ENCODE measurements around the gene IL18. TPM values are rescaled to one million over a fixed set of nuclear protein-coding genes. Genes with fewer than 3 reads are reported as not detected.

Gene IL18
- total and polyA plus RNA-seq, 2 donors from 2014 or later, result 25.2 to 37.4 TPM

- Histone ChIP-seq H3K4me1 (ENCODE audit: control insufficient read depth in 2 of 3, insufficient read depth in 2 of 3, low read depth in 1 of 3, low read length in 3 of 3) (peaks cover 0 to 5% (median 0%) of the 10 kb centered on the region in 3 donors), H3K27ac (ENCODE audit: low read depth in 2 of 2, low read length in 2 of 2) (no peak overlapping the region), H3K27me3 (ENCODE audit: control insufficient read depth, insufficient read depth, low read length) (no peaks in the 10 kb centered on the region), H3K4me3 (ENCODE audit: low read length in 3 of 3) (no peak overlapping the region), H3K9ac (ENCODE audit: low read length in 3 of 3) (no peak overlapping the region), H3K36me3 (ENCODE audit: control insufficient read depth in 2 of 3, insufficient read depth in 3 of 3, low read length in 3 of 3) (no peaks in the 10 kb centered on the region), H3K9me3 (ENCODE audit: control insufficient read depth in 2 of 3, insufficient read depth in 1 of 3, low read length in 3 of 3) (no peaks in the 10 kb centered on the region)
- no peak for DNase-seq
- intact Hi-C loops (cut with DNase I), result no loop called here
- FAIRE-seq, result no peak
- TF ChIP-seq CTCF (IDR thresholded peaks at IDR 0.05; ENCODE audit: borderline replicate concordance, extremely low read depth, insufficient read depth), result no peak
Observed at GRCh38 chr11:112178428-112178827, 14.5 kb upstream of the IL18 start.

- Histone ChIP-seq H3K27ac (ENCODE audit: low read depth in 2 of 2, low read length in 2 of 2) (no peak overlapping the region), H3K4me3 (ENCODE audit: low read length in 3 of 3) (no peak overlapping the region), H3K9ac (ENCODE audit: low read length in 3 of 3) (no peak overlapping the region), H3K9me3 (ENCODE audit: control insufficient read depth in 2 of 3, insufficient read depth in 1 of 3, low read length in 3 of 3) (no peaks in the 10 kb centered on the region), H3K27me3 (ENCODE audit: control insufficient read depth, insufficient read depth, low read length) (no peaks in the 10 kb centered on the region), H3K36me3 (ENCODE audit: control insufficient read depth in 2 of 3, insufficient read depth in 3 of 3, low read length in 3 of 3) (no peaks in the 10 kb centered on the region), H3K4me1 (ENCODE audit: control insufficient read depth in 2 of 3, insufficient read depth in 2 of 3, low read depth in 1 of 3, low read length in 3 of 3) (peaks cover 0 to 5% (median 0%) of the 10 kb centered on the region in 3 donors)
- TF ChIP-seq CTCF (IDR thresholded peaks at IDR 0.05; ENCODE audit: borderline replicate concordance, extremely low read depth, insufficient read depth), result no peak
- intact Hi-C loops (cut with DNase I), result no loop called here
- DNase-seq, result no peak
- FAIRE-seq, result no peak
Observed at GRCh38 chr11:112177589-112177988, 13.7 kb upstream of the IL18 start.

- Histone ChIP-seq H3K9me3 (ENCODE audit: control insufficient read depth in 2 of 3, insufficient read depth in 1 of 3, low read length in 3 of 3) (no peaks in the 10 kb centered on the region), H3K4me1 (ENCODE audit: control insufficient read depth in 2 of 3, insufficient read depth in 2 of 3, low read depth in 1 of 3, low read length in 3 of 3) (peaks cover 0 to 5% (median 0%) of the 10 kb centered on the region in 3 donors), H3K9ac (ENCODE audit: low read length in 3 of 3) (no peak overlapping the region), H3K27me3 (ENCODE audit: control insufficient read depth, insufficient read depth, low read length) (no peaks in the 10 kb centered on the region), H3K4me3 (ENCODE audit: low read length in 3 of 3) (no peak overlapping the region), H3K36me3 (ENCODE audit: control insufficient read depth in 2 of 3, insufficient read depth in 3 of 3, low read length in 3 of 3) (no peaks in the 10 kb centered on the region), H3K27ac (ENCODE audit: low read depth in 2 of 2, low read length in 2 of 2) (no peak overlapping the region)
- no peak for DNase-seq
- intact Hi-C loops (cut with DNase I), result no loop called here
- TF ChIP-seq CTCF (IDR thresholded peaks at IDR 0.05; ENCODE audit: borderline replicate concordance, extremely low read depth, insufficient read depth), result no peak
- no peak for FAIRE-seq
Observed at GRCh38 chr11:112176077-112176476, 12.2 kb upstream of the IL18 start.

- Histone ChIP-seq H3K27me3 (ENCODE audit: control insufficient read depth, insufficient read depth, low read length) (no peaks in the 10 kb centered on the region), H3K36me3 (ENCODE audit: control insufficient read depth in 2 of 3, insufficient read depth in 3 of 3, low read length in 3 of 3) (no peaks in the 10 kb centered on the region), H3K9me3 (ENCODE audit: control insufficient read depth in 2 of 3, insufficient read depth in 1 of 3, low read length in 3 of 3) (no peaks in the 10 kb centered on the region), H3K9ac (ENCODE audit: low read length in 3 of 3) (peak overlapping the region in 1 of 3 donors; percentile 13), H3K27ac (ENCODE audit: low read depth in 2 of 2, low read length in 2 of 2) (no peak overlapping the region), H3K4me3 (ENCODE audit: low read length in 3 of 3) (peak overlapping the region; percentile 41 to 49 (median 47)), H3K4me1 (ENCODE audit: control insufficient read depth in 2 of 3, insufficient read depth in 2 of 3, low read depth in 1 of 3, low read length in 3 of 3) (peaks cover 0 to 5% (median 0%) of the 10 kb centered on the region in 3 donors)
- intact Hi-C loops (cut with DNase I), result no loop called here
- FAIRE-seq, result no peak
- DNase-seq, result peak in 1 of 5 donors; percentile 40
- no peak for TF ChIP-seq CTCF (IDR thresholded peaks at IDR 0.05; ENCODE audit: borderline replicate concordance, extremely low read depth, insufficient read depth)
Observed at GRCh38 chr11:112175599-112175952, 11.7 kb upstream of the IL18 start.
